HEK293T (cell line): ENCODE measurements around the gene MDFI.

Experiments
- CTCF ChIA-PET: fragments of 350-600 bp; formaldehyde crosslinking; extraction: SDS; loops from one replicate; lab custom pipeline; 2021; ENCODE audit warnings: antibody characterized with exemption, inconsistent platforms; lab: Yijun Ruan, JAX
- POLR2A ChIA-PET: fragments of 350-600 bp; formaldehyde crosslinking; extraction: SDS; loops from one replicate; lab custom pipeline; 2020; ENCODE audit warnings: antibody characterized with exemption, inconsistent platforms; lab: Yijun Ruan, JAX
- DNase-seq: peaks from one replicate; pipeline ENCODE4 v3.0.0; 2012; ENCODE audit warnings: mixed read lengths; ENCODE audit errors: extremely low spot score
- ARNT ChIP-seq: fragments of 450-650 bp; IDR thresholded peaks from 2 replicates; pipeline ENCODE4 v1.6.1; 2017; ENCODE audit warnings: mild to moderate bottlenecking
- BHLHE40 ChIP-seq: fragments of 450-650 bp; IDR thresholded peaks from 2 replicates; pipeline ENCODE4 v1.6.1; 2016; ENCODE audit warnings: mild to moderate bottlenecking, moderate library complexity, borderline replicate concordance
- CTBP1 ChIP-seq: fragments of 450-650 bp; IDR thresholded peaks from 2 replicates; pipeline ENCODE4 v1.6.1; 2016; ENCODE audit warnings: borderline replicate concordance
- ELF4 ChIP-seq: fragments of 450-650 bp; IDR thresholded peaks from 2 replicates; pipeline ENCODE4 v1.6.1; 2017; ENCODE audit warnings: antibody characterized with exemption
- FOXA1 ChIP-seq: fragments of 450-650 bp; IDR thresholded peaks from 2 replicates; pipeline ENCODE4 v1.6.1; 2016; ENCODE audit warnings: mild to moderate bottlenecking
- FOXK2 ChIP-seq: fragments of 450-650 bp; IDR thresholded peaks from 2 replicates; pipeline ENCODE4 v1.6.1; 2016; ENCODE audit warnings: mild to moderate bottlenecking
- FOXM1 ChIP-seq: fragments of 450-650 bp; IDR thresholded peaks from 2 replicates; pipeline ENCODE4 v1.6.1; 2017; ENCODE audit warnings: mild to moderate bottlenecking, borderline replicate concordance
- HDGF ChIP-seq: fragments of 450-650 bp; IDR thresholded peaks from 2 replicates; pipeline ENCODE4 v1.6.1; 2017; ENCODE audit warnings: antibody characterized with exemption, borderline replicate concordance
- L3MBTL2 ChIP-seq: fragments of 450-650 bp; conservative IDR thresholded peaks from 2 replicates; pipeline ENCODE4 v1.6.1; 2016; ENCODE audit warnings: mild to moderate bottlenecking
- LEF1 ChIP-seq: fragments of 450-650 bp; IDR thresholded peaks from 2 replicates; pipeline ENCODE4 v1.6.1; 2017; ENCODE audit warnings: mild to moderate bottlenecking, borderline replicate concordance
- NFRKB ChIP-seq: fragments of 450-650 bp; IDR thresholded peaks from 2 replicates; pipeline ENCODE4 v1.6.1; 2016; ENCODE audit warnings: mild to moderate bottlenecking, moderate library complexity
- SP1 ChIP-seq: fragments of 450-650 bp; IDR thresholded peaks from 2 replicates; pipeline ENCODE4 v1.6.1; 2017
- SUZ12 ChIP-seq: fragments of 450-650 bp; IDR thresholded peaks from 2 replicates; pipeline ENCODE4 v1.6.1; 2016; ENCODE audit warnings: mild to moderate bottlenecking
- TARDBP ChIP-seq: fragments of 450-650 bp; IDR thresholded peaks from 2 replicates; pipeline ENCODE4 v1.6.1; 2016
- ZNF384 ChIP-seq: fragments of 450-650 bp; IDR thresholded peaks from 2 replicates; pipeline ENCODE4 v1.6.1; 2016
- TF ChIP-seq, protein P1 (sequence below): fragments of 450-650 bp; IDR thresholded peaks from 2 replicates; pipeline ENCODE4 v1.6.1; 2016

Gene MDFI

DNA sequence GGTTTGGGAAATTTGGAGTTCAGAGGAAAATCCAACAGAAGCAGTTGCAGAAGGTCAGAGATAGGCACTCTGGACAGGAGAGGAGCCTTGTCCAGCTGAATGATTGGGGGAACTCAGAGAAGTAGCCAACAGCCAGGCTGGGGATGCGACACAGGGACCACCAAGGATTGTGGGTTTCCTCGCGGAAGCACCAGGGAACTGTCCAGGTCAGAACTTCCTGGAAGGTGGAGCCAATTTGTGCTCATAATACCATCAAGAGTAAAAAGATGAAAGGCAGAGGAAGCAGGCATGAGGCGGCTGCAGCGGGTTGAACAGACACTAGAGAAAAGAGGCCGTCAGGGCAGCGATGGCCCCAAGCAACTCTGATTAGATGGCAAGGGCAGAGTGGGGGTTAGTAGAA lies 33.7 kb downstream of the MDFI start:
- POLR2A ChIA-PET = no interaction called here
- DNase-seq = no peak
- CTCF ChIA-PET = no interaction called here
- TF ChIP-seq HDGF = no peak
- no peak for TF ChIP-seq FOXA1
- no peak for TF ChIP-seq FOXK2
- TF ChIP-seq BHLHE40 = no peak
- no peak for TF ChIP-seq NFRKB
- TF ChIP-seq LEF1 = no peak

DNA sequence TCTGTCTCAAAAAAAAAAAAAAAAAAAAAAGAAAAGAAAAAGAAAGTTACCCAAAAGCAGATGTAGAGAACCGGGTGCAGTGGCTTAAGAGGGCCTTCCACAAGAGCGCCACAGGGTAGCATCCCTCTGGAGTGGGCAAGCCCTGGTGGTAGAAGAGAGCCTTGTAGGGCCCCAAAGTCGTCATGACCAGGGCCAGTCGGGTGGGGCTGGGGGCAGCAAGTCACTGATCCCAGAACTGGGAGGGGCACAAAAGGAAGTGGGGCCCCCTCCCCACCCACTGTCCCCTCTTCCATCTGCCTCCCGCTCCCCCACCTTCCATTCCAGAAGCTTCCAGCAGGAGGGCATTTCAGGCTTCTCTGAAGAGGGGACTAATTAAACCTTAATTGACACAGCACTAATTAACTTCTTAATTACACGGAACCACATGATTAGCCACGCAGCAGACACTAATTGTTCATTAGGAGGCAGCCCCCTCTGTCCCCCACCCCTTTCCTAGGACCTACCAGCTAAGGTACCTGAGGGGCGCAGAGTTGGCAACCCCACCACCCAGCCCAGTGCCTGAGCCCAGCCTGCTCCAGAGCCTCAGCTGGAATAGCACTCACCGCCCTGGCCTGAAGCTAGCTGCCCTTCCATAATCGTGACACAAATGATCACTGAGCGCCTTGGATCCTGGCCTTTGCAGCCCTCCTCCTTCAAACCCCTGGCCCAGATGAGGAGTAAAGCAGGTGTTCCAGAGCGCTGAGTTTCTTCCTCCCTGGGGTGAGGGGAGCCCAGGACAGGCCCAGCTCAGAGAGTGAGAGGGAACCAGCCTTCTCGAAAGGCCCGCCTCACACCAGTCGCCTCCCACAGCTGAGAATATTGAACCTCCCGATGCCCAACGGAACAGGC lies 34.8 kb downstream of the MDFI start:
- TF ChIP-seq NFRKB (no peak), FOXK2 (no peak), TARDBP (no peak), ZNF384 (no peak), CTBP1 (no peak), BHLHE40 (no peak)
- ChIA-PET POLR2A (no interaction called here), CTCF (interaction anchor here (1.1 kb wide), 1 partner anchor 70 kb away, joined by 3 read pairs; no protein-coding TSS in a partner anchor)
- no peak for DNase-seq

DNA sequence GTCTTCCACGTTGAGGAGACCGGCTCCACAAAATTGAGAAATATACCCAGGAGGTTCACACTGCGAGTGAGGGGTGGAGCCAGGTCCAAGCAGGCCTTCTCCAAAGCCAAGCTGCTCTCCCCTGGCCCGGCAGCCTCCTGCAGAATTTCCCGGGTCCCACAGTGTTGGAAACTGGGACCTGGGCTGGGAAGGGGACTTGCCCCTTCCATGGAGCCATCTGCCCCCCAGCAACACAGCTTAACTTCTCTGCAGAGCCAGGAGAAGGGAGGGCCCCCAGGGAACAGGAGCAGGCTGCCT lies 35.4 kb downstream of the MDFI start:
- ChIA-PET CTCF (interaction anchor here (1.1 kb wide), 1 partner anchor 71 kb away, joined by 3 read pairs; no protein-coding TSS in a partner anchor), POLR2A (no interaction called here)
- TF ChIP-seq CTBP1 (no peak), SUZ12 (no peak), L3MBTL2 (no peak), ZNF384 (no peak), FOXK2 (no peak), BHLHE40 (no peak), ARNT (no peak), HDGF (no peak), NFRKB (no peak), TARDBP (no peak), ELF4 (no peak)
- TF ChIP-seq, protein P1, sequence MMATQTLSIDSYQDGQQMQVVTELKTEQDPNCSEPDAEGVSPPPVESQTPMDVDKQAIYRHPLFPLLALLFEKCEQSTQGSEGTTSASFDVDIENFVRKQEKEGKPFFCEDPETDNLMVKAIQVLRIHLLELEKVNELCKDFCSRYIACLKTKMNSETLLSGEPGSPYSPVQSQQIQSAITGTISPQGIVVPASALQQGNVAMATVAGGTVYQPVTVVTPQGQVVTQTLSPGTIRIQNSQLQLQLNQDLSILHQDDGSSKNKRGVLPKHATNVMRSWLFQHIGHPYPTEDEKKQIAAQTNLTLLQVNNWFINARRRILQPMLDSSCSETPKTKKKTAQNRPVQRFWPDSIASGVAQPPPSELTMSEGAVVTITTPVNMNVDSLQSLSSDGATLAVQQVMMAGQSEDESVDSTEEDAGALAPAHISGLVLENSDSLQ = no peak
- no peak for DNase-seq

DNA sequence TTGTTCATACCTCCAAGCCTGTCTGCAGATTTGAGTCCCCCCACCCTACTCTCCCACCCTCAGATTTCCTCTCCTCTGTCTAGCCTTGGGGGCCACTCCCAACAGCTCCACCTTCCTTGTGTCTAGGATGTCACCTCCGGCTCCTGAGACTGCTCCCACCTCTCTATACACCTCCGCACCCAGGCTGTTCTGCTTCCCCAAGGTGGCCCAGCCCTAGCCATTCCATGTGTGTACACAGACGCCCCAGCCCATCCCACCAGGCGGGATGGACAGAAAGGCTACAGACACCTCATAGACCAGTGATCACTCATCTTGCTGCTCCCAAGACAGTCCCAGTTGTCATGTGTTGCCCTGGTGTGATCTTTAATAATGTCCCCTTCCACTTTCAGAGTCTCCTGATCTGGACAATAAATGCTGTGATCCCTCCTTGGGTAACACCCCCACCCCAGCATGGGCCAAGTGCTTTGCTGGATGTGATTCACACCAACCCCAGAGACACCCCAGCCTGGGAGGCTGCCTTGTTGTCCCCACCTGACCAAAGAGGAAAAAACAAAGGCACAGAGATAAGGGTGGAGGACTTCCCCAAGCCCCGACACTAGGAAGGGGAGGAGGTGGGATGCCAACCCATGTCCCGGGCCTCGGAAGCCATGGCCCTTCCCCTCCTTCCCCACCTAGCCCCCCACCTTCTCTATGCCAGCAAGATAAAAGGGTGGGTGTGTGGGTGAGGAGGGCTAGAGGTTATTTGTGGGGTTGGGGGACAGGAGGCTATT lies 36.1 kb downstream of the MDFI start:
- no peak for DNase-seq
- TF ChIP-seq HDGF (no peak), ARNT (no peak), L3MBTL2 (no peak), FOXM1 (no peak), CTBP1 (no peak), FOXA1 (no peak), TARDBP (no peak), ELF4 (no peak), SUZ12 (no peak), FOXK2 (no peak), ZNF384 (no peak), LEF1 (no peak), BHLHE40 (no peak), SP1 (no peak), NFRKB (no peak)
- TF ChIP-seq, protein P1 = no peak
- ChIA-PET POLR2A (no interaction called here), CTCF (interaction anchor here (0.6 to 1.1 kb wide), 2 partner anchors 72 to 863 kb away, joined by 3 read pairs; no protein-coding TSS in a partner anchor)

DNA sequence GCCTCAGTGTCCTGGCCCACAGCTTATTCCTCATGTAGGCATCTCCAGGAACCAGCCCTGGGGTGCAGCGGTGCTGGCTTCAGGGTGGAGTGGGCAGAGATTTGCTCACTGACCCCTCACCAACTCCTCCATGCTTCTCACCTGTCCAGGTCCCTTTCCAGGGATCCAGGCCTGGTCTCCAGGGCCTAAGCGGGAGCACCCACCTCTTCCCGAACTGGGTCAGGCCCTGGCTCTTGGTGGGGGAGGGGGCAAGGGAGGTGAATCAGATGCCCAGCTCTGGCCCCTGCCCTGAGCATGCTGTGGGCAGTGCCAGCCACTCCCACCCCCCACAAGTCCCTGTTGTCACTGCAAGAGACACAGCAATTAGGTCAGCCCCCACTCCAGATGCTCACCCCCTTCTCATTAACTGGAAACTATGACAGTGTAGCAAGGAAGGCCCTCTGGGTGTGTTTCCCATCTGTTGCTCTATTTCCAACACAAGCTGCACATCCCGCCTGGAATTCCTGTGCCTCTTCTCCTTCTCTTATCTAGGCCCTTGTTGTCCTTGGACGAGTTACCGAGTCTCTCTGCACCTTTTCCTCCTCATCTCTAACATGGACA lies 37.0 kb downstream of the MDFI start:
- TF ChIP-seq HDGF = no peak
- no peak for TF ChIP-seq ELF4
- POLR2A ChIA-PET = no interaction called here
- CTCF ChIA-PET = no interaction called here
- DNase-seq = no peak

DNA sequence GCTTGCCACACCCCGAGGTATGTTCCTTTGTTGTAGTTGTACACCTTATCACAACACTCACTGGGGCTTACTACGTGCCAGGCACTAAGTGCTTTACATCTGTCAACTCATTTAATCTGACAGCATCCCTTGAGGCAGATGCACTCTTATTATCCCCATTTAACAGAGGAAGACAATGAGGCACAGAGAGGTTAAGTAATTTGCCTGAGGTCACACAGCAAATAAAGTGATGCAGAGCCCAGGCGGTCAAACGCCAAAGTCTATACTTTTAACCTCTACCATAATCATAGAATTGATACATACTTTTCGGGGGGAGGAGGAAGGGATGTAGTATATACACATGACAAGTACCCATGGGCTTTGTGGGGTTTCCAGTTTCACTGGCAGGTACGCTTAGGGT lies 37.7 kb downstream of the MDFI start:
- DNase-seq = no peak
- POLR2A ChIA-PET = no interaction called here
- CTCF ChIA-PET = interaction anchor here (0.6 kb wide), 1 partner anchor 94 kb away, joined by 4 read pairs; no protein-coding TSS in a partner anchor
- TF ChIP-seq FOXA1 (no peak), ARNT (no peak), TARDBP (no peak)
- TF ChIP-seq, protein P1 = no peak
